IMR-90 (cell line): ENCODE results near the gene SECISBP2. TPM values are rescaled to one million over a fixed set of nuclear protein-coding genes. Genes with fewer than 3 reads are reported as not detected.

ENCODE experiments used
- ATAC-seq: fragments of 200-7000 bp; cut with Tn5 transposase; 2 replicates; pipeline ENCODE4 v1.9.1; 2020; ENCODE audit warnings: low read depth, mild to moderate bottlenecking, moderate library complexity
- BruUV-seq: library from RNA; stranded (reverse); fragments of 400-500 nt; replicated peaks from 2 replicates; lab custom pipeline; 2021; lab: Mats Ljungman, UMichigan
- CTCF ChIA-PET: fragments of 300-600 bp; formaldehyde crosslinking; extraction: SDS; loops from one replicate; lab custom pipeline; 2021; ENCODE audit warnings: antibody characterized with exemption; lab: Yijun Ruan, JAX
- POLR2A ChIA-PET: fragments of 300-600 bp; sonication (Branson Sonifier 250); formaldehyde crosslinking; loops from one replicate; lab custom pipeline; 2022; ENCODE audit warnings: antibody characterized with exemption; ENCODE audit not compliant: unreplicated experiment; lab: Charles Lee
- DNase-seq: peaks from one replicate; pipeline ENCODE4 v3.0.0; 2013
- H2AFZ ChIP-seq: replicated peaks from 2 replicates; pipeline ENCODE3; 2013; ENCODE audit warnings: low read length, mild to moderate bottlenecking; ENCODE audit not compliant: poor library complexity
- H2AK5ac ChIP-seq: 2 replicates; pipeline ENCODE4 v1.6.1; 2013; ENCODE audit warnings: low read depth, low read length, inconsistent platforms
- H2AK9ac ChIP-seq: replicated peaks from 2 replicates; pipeline ENCODE3; 2013; ENCODE audit warnings: mild to moderate bottlenecking, low read depth, low read length, moderate library complexity; ENCODE audit not compliant: poor library complexity
- H2BK120ac ChIP-seq: 2 replicates; pipeline ENCODE4 v1.6.1; 2013; ENCODE audit warnings: low read depth, low read length, inconsistent platforms
- H2BK15ac ChIP-seq: 3 replicates; pipeline ENCODE4 v1.6.1; 2013; ENCODE audit warnings: low read depth, low read length, inconsistent platforms
- H2BK20ac ChIP-seq: 2 replicates; pipeline ENCODE4 v1.6.1; 2013; ENCODE audit warnings: low read depth, mild to moderate bottlenecking, inconsistent platforms, low read length, moderate library complexity
- H2BK5ac ChIP-seq: 2 replicates; pipeline ENCODE4 v1.6.1; 2013; ENCODE audit warnings: mild to moderate bottlenecking, low read depth, low read length, inconsistent platforms; ENCODE audit not compliant: poor library complexity, severe bottlenecking
- H3K14ac ChIP-seq: replicated peaks from 2 replicates; pipeline ENCODE4 v1.6.1; 2013; ENCODE audit warnings: low read depth, low read length, inconsistent platforms
- H3K18ac ChIP-seq: 2 replicates; pipeline ENCODE4 v1.6.1; 2013; ENCODE audit warnings: low read depth, low read length, control low read depth
- H3K23ac ChIP-seq: 2 replicates; pipeline ENCODE4 v1.6.1; 2013; ENCODE audit warnings: low read depth, low read length, inconsistent platforms
- H3K27ac ChIP-seq: 2 replicates; pipeline ENCODE4 v1.5.1; 2013; ENCODE audit warnings: mild to moderate bottlenecking, control low read depth, low read length; ENCODE audit not compliant: insufficient read depth
- H3K27me3 ChIP-seq: 2 replicates; pipeline ENCODE4 v1.6.1; 2013; ENCODE audit warnings: low read length; ENCODE audit not compliant: control insufficient read depth, insufficient read depth
- H3K36me3 ChIP-seq: 2 replicates; pipeline ENCODE4 v1.6.1; 2013; ENCODE audit warnings: low read length, mixed read lengths; ENCODE audit not compliant: control insufficient read depth, insufficient read depth
- H3K4ac ChIP-seq: 2 replicates; pipeline ENCODE4 v1.6.1; 2013; ENCODE audit warnings: low read depth, low read length, inconsistent platforms
- H3K4me1 ChIP-seq: 2 replicates; pipeline ENCODE4 v1.6.1; 2013; ENCODE audit warnings: low read length, mixed read lengths; ENCODE audit not compliant: control insufficient read depth, insufficient read depth
- H3K4me2 ChIP-seq: 2 replicates; pipeline ENCODE4 v1.6.1; 2013; ENCODE audit warnings: low read depth, mild to moderate bottlenecking, control low read depth, low read length, moderate library complexity
- H3K4me3 ChIP-seq: 2 replicates; pipeline ENCODE4 v1.5.1; 2013; ENCODE audit warnings: low read depth, mild to moderate bottlenecking, control low read depth, low read length, moderate library complexity; ENCODE audit not compliant: insufficient read depth
- H3K56ac ChIP-seq: 2 replicates; pipeline ENCODE4 v1.6.1; 2013; ENCODE audit warnings: low read length, inconsistent platforms; ENCODE audit not compliant: insufficient read depth; ENCODE audit errors: extremely low read depth
- H3K79me1 ChIP-seq, 2 experiments: 2 replicates each; pipeline ENCODE4 v1.6.1; 2013; ENCODE audit warnings: low read length in 2 of 2, inconsistent platforms in 1 of 2, low read depth in 1 of 2
- H3K9ac ChIP-seq: 2 replicates; pipeline ENCODE4 v1.6.1; 2013; ENCODE audit warnings: low read depth, low read length, control low read depth
- H3K9me1 ChIP-seq: 2 replicates; pipeline ENCODE4 v1.6.1; 2013; ENCODE audit warnings: low read length, inconsistent platforms; ENCODE audit not compliant: insufficient read depth
- H3K9me3 ChIP-seq: 2 replicates; pipeline ENCODE4 v1.6.1; 2013; ENCODE audit warnings: low read length; ENCODE audit not compliant: control insufficient read depth, insufficient read depth
- H4K20me1 ChIP-seq: 2 replicates; pipeline ENCODE4 v1.6.1; 2013; ENCODE audit warnings: low read length, inconsistent platforms; ENCODE audit not compliant: insufficient read depth
- H4K5ac ChIP-seq: 2 replicates; pipeline ENCODE4 v1.6.1; 2013; ENCODE audit warnings: mild to moderate bottlenecking, low read depth, low read length, control low read depth
- H4K8ac ChIP-seq, 2 experiments: 2 replicates each; pipeline ENCODE4 v1.6.1; 2013; ENCODE audit warnings: low read depth in 2 of 2, low read length in 2 of 2, control low read depth in 1 of 2, inconsistent platforms in 1 of 2
- H4K91ac ChIP-seq: 2 replicates; pipeline ENCODE4 v1.6.1; 2013; ENCODE audit warnings: low read depth, low read length, inconsistent platforms; ENCODE audit not compliant: insufficient read depth
- CHD1 ChIP-seq: IDR thresholded peaks from 2 replicates; pipeline ENCODE4 v1.6.1; 2012; ENCODE audit warnings: low read depth, low read length, improper control_type of control experiment
- FOS ChIP-seq: fragments of 150-350 bp; IDR thresholded peaks from 2 replicates; pipeline ENCODE4 v1.6.1; 2016; ENCODE audit warnings: low read depth, low read length
- MAZ ChIP-seq: IDR thresholded peaks from 2 replicates; pipeline ENCODE4 v1.6.1; 2012; ENCODE audit warnings: low read depth, mild to moderate bottlenecking, low read length, improper control_type of control experiment, moderate library complexity, borderline replicate concordance
- POLR2A ChIP-seq: IDR thresholded peaks from 2 replicates; pipeline ENCODE4 v1.6.1; 2012; ENCODE audit warnings: mild to moderate bottlenecking, low read depth, low read length
- RAD21 ChIP-seq: IDR thresholded peaks from 2 replicates; pipeline ENCODE4 v1.6.1; 2012; ENCODE audit warnings: low read length, improper control_type of control experiment
- RFX5 ChIP-seq: IDR thresholded peaks from 2 replicates; pipeline ENCODE4 v1.8.0; 2012; ENCODE audit warnings: low read depth, mild to moderate bottlenecking, low read length, moderate library complexity
- SMC3 ChIP-seq: fragments of 150-350 bp; IDR thresholded peaks from 2 replicates; pipeline ENCODE4 v1.6.1; 2016; ENCODE audit warnings: low read depth, mild to moderate bottlenecking, antibody characterized with exemption, low read length, moderate library complexity
- WGBS, 2 experiments: methylation state at CpG; one replicate each; pipeline versions ENCODE4 v1.1.5 to v1.1.7; 2013; ENCODE audit warnings: missing lambda C conversion rate in 2 of 2; ENCODE audit not compliant: insufficient read length in 1 of 2; ENCODE audit errors: extremely low coverage in 2 of 2; 5-methylcytosine and 5-hydroxymethylcytosine counted together
- dilution Hi-C: fragments of 300-500 bp; cut with HindIII; formaldehyde crosslinking; loops from one replicate; pipeline ENCODE4 v1.14.3; 2018; ENCODE audit warnings: low sequenced_read_pairs; ENCODE audit not compliant: unreplicated experiment
- in situ Hi-C: fragments of 300-500 bp; cut with MboI; formaldehyde crosslinking; loops from 3 replicates; pipeline ENCODE4 v1.14.3; 2019; ENCODE audit warnings: low sequenced_read_pairs, inconsistent platforms, mixed read lengths
- intact Hi-C: fragments of 100-400 bp; cut with micrococcal nuclease; formaldehyde crosslinking; loops from 2 replicates; pipeline ENCODE4 v1.10.0; 2022
- polyA plus RNA-seq, 3 experiments: library from polyadenylated mRNA; depleted of rRNA; stranded (reverse); fragments of >200 nt; gene quantifications; 2 replicates each; pipeline ENCODE4 v1.2.3, GENCODE V29; 2012; ENCODE audit warnings: low replicate concordance in 1 of 3
- total RNA-seq: library from RNA; depleted of rRNA; stranded (reverse); fragments of >200 nt; gene quantifications from 2 replicates; pipeline ENCODE4 v1.2.3, GENCODE V29; 2012
- TF ChIP-seq, protein P1 (sequence below): conservative IDR thresholded peaks from 2 replicates; pipeline ENCODE4 v1.5.1; 2012; ENCODE audit warnings: mild to moderate bottlenecking, low read depth, low read length, improper control_type of control experiment

SECISBP2 gene
- total and polyA plus RNA-seq, 2 of the 4 experiments (the other 2 are of a cell fraction) = 16.4 to 18.8 TPM

DNA sequence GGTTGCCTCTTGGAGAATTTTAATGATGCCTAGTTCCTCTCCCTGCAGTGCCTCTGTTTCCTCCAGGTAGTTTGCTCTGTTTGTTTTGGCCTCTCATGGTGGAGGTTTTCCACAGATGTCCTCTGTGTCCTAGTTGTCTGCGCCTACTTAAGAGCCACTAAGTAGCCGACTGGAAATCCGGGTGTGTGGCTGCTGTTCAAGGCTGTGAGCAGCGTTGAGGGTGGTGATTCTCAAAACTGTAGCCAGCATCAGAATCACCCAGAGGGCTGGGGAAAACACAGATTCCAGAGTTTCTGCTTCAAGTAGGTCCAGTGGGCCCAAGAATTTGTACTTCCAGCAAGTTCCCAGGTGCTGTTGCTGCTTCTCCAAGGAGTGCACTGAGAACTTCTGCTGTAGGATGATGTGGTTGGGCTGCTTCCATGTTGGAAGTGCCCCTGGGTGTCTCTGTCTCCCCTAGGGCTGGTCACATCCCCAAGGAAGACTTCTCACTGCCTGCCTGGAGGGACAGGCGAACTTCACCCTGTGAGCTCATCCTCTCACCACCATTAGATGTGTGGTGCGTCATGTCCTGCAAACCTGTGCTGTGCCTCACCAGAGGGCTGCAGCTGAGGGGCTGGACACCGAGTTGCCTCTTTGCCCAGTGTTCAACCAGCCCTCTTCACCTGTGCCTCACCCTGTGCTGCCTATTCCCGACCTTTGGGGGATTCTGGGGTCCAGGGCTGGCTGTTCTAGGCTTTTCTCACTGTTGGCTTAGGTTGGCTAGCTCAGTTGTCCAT is 34.8 kb downstream of the SECISBP2 start:
- no peak overlapping the region for H3K56ac ChIP-seq
- H2BK20ac ChIP-seq = no peak overlapping the region
- peaks cover 4 to 20% of the 10 kb centered on the region in 2 experiments; a peak in 3 of 4 replicates for H3K79me1 ChIP-seq
- no peak overlapping the region for H4K5ac ChIP-seq
- H2BK5ac ChIP-seq = no peak overlapping the region
- TF ChIP-seq RAD21 (no peak), RFX5 (no peak), POLR2A (no peak), MAZ (no peak), FOS (no peak), CHD1 (no peak), SMC3 (no peak)
- TF ChIP-seq, protein P1, sequence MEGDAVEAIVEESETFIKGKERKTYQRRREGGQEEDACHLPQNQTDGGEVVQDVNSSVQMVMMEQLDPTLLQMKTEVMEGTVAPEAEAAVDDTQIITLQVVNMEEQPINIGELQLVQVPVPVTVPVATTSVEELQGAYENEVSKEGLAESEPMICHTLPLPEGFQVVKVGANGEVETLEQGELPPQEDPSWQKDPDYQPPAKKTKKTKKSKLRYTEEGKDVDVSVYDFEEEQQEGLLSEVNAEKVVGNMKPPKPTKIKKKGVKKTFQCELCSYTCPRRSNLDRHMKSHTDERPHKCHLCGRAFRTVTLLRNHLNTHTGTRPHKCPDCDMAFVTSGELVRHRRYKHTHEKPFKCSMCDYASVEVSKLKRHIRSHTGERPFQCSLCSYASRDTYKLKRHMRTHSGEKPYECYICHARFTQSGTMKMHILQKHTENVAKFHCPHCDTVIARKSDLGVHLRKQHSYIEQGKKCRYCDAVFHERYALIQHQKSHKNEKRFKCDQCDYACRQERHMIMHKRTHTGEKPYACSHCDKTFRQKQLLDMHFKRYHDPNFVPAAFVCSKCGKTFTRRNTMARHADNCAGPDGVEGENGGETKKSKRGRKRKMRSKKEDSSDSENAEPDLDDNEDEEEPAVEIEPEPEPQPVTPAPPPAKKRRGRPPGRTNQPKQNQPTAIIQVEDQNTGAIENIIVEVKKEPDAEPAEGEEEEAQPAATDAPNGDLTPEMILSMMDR = no peak
- no peak overlapping the region for H3K4me3 ChIP-seq
- H4K20me1 ChIP-seq = no peaks in the 10 kb centered on the region; the same call in 1 of the 2 replicates
- H2BK120ac ChIP-seq = no peak overlapping the region
- H3K27ac ChIP-seq = no peak overlapping the region
- H4K91ac ChIP-seq = no peak overlapping the region
- CTCF ChIA-PET = interaction anchor here (0.6 kb wide), 1 partner anchor 241 kb away, joined by 3 read pairs; no protein-coding TSS in a partner anchor
- intact Hi-C loops (no loop called here), in situ Hi-C loops (no loop called here), dilution Hi-C loops (no loop called here)
- no peak overlapping the region for H3K4me2 ChIP-seq
- no peak overlapping the region for H2AK5ac ChIP-seq
- H3K4ac ChIP-seq = no peak overlapping the region
- WGBS, 2 experiments = 78% methylated on average over 4 of the region's 8 CpGs; no CpG with 5 or more reads in 1 of the 2 experiments
- POLR2A ChIA-PET = no interaction called here
- H3K36me3 ChIP-seq = peaks cover 70% of the 10 kb centered on the region
- H3K27me3 ChIP-seq = no peaks in the 10 kb centered on the region
- no TSS peak for BruUV-seq
- H3K9ac ChIP-seq = no peak overlapping the region
- no peak overlapping the region for H2BK15ac ChIP-seq
- no peak overlapping the region for H2AFZ ChIP-seq
- H3K9me3 ChIP-seq = no peaks in the 10 kb centered on the region
- no peak for DNase-seq
- H2AK9ac ChIP-seq = no peak overlapping the region
- no peak overlapping the region for H3K14ac ChIP-seq
- peaks cover 2% of the 10 kb centered on the region; the same call in 1 of the 2 replicates for H3K4me1 ChIP-seq
- no peak overlapping the region for H3K23ac ChIP-seq
- H3K18ac ChIP-seq = no peak overlapping the region
- no peak for ATAC-seq
- H4K8ac ChIP-seq = no peak overlapping the region
- peaks cover 3% of the 10 kb centered on the region; the same call in 1 of the 2 replicates for H3K9me1 ChIP-seq
